GM19240 (cell line): ENCODE measurements around the gene TRAF6.
A peak's percentile ranks its signal among the peaks of the same experiment; 100 is the strongest.
"Not testable (repeated sequence)": the region's sequence is repeated elsewhere in the genome, so short reads cannot be mapped to it uniquely, and the experiment has no call there.

Experiments used
- DNase-seq: peaks from one replicate; pipeline ENCODE4 v3.0.0; 2011; ENCODE audit warnings: low spot score; ENCODE audit not compliant: insufficient read length

The TRAF6 gene

GRCh38 chr11:36509694-36510593, at the start of gene TRAF6:
TRAF6 (minus strand) TSS chr11:36510272; CDS start chr11:36501515, 8,757 bp downstream.
- DNase-seq = peak; percentile 76

GRCh38 chr11:36558571-36559413, 48.7 kb upstream of the TRAF6 start:
- DNase-seq = no peak

- no peak for DNase-seq
Observed at GRCh38 chr11:36557991-36558390, 47.9 kb upstream of the TRAF6 start.

GRCh38 chr11:36557390-36557789, 47.3 kb upstream of the TRAF6 start:
- DNase-seq = not testable (repeated sequence)

DNA sequence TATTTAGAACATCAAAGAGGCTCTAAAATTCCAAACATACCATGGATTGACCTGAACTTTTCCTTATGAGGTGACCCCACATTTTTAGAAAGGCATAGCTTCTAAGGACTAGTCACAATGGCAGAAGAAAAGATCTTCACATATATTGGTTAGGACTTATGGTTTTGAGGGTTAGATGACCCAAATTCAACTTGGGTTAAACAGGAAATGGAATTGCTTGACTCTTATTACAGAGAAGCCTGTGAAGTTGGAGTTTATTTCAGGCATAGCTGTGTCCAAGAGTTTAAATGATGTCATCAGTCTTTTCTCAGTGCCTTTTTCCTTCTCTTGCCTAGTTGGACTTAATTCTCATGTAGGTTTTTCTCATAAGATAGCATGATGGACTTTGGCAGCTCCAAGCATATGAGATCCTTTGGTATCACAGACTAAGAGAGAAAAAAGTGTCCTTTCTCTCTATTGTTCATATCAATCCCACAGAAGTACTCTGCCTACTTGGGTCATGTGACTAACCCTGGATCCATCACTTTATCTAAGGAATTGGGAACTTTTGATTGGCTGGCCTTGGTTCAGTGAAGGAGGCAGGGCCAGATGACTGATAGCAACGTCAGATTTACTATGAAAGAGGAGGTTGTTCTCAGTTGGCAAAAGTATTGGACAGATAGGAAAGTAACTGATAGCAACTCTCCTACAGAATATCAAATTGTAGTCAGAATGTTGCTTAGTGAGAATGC, 40.5 kb upstream of the TRAF6 start:
- DNase-seq = no peak

DNA sequence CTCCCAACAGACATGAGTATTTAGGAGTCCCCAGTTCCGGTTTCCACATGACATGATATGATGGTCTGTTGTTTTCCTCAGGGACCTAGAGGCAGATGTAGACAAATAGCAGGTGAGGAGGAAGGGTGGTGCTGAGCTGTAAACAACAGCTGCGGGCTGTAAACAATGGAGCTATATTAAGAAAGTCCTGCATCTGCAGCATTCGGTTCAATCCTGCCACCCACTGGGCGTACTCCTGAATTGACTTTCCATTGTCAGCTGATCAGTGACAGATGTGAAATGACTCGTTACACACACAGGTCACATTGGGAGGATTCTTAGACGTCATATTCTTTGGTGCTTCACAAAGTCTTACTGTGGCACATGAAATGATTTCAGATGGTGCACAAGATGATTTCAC, 30.9 kb upstream of the TRAF6 start:
- no peak for DNase-seq

- DNase-seq = no peak
Observed at GRCh38 chr11:36534276-36534840, 24.3 kb upstream of the TRAF6 start.

DNA sequence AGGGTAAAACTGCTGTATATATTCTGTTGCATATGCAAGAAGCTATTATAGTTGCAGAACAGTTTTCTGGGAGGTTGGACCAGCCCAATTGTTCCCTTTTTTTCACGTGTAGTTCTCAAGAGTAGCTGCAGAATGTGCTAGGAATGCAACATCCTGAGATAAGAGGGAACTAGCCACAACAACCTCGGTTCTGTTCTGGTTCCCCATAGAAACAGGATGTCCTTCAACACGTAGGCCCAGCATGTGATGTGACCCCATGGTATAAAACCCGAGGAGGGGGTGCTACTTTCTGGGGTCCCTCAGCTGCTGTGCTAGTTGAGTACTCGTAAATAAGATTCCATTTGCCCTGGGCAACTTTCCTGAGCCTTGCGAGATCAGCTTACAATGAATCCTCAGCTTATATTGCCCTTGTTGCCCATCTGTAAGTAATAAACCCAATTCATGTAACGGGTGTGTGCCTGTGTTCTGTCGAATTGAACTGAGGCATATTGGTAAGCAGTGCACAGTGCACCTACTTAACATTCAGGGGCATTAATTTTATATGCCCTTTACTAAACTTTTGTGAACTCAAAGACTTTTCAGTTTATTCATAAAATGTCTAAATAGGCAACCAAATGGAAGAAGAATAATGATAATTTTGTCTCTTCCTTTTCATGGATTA, 23.0 kb upstream of the TRAF6 start:
- DNase-seq = no peak

- no peak for DNase-seq
Observed at GRCh38 chr11:36530840-36531239, 20.8 kb upstream of the TRAF6 start.

GRCh38 chr11:36513965-36514364, 3.9 kb upstream of the TRAF6 start:
- no peak for DNase-seq

- DNase-seq = no peak
Observed at GRCh38 chr11:36512016-36512415, 1.9 kb upstream of the TRAF6 start.

DNA sequence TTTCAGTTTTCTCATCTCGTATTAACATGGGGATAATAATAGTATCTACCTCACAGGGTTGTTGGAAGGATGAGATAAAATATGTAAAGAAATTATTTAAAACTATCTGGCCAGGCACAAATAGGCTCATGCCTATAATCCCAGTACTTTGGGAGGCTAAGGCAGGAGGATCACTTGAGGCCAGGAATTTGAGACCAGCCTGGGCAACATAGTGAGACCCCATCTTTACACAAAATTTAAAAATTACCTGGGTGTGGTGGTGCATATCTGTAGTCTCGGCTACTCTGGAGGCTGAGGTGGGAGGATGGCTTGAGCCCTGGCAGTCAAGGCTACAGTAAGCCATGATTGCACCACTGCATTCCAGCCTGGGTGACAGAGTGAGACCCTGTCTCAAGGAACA, 990 bp upstream of the TRAF6 start:
- not testable (repeated sequence) for DNase-seq

GRCh38 chr11:36510594-36510942, 496 bp upstream of the TRAF6 start:
- no peak for DNase-seq

GRCh38 chr11:36509201-36509639, 852 bp downstream of the TRAF6 start:
- no peak for DNase-seq

GRCh38 chr11:36508743-36509142, 1.3 kb downstream of the TRAF6 start:
- DNase-seq = no peak

GRCh38 chr11:36507824-36508489, 2.1 kb downstream of the TRAF6 start:
- DNase-seq = no peak

DNA sequence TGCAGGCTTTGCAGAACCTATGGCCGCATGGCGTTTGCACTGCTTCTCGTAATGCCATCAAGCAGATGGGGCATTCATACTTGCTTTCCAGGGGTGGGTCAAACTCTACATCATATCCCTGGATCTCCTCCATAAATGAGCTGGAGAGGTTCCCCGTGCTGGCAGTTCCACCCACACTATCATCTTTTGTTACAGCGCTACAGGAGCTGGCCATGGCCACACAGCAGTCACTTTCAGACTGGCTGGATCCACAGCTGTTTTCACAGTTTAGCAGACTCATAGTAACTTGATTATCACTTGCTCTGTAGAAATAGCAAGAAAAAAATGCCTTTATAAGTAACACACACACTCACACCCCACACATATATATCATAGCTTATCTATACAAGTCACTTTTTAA, 8.8 kb downstream of the TRAF6 start:
- DNase-seq = no peak

DNA sequence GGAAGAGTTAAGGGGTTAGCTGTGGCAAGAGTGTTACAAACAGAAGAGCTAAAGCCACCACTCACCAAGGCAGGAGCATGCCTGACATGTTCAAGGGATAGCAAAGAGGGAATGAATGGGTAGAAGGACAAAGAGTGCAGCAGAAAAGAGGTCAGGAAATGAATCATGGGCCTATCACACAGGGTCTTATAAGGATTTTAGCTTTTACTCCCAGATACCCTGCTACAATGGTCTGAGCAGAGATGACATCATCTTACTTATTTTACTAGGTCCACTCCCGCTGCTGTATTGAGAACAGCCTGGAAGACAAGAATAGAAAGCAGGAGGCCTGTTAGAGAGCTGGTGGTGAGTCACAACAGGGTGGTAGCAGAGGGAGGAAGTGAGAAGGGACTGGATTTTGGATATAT, 9.8 kb downstream of the TRAF6 start:
- no peak for DNase-seq

- DNase-seq = no peak
Observed at GRCh38 chr11:36499315-36499714, 10.8 kb downstream of the TRAF6 start.

GRCh38 chr11:36498721-36499120, 11.4 kb downstream of the TRAF6 start:
- no peak for DNase-seq
